HepG2 (cell line): ENCODE measurements around the gene F7.

Source experiments
- EZH2 ChIP-seq: conservative IDR thresholded peaks from 2 replicates; pipeline ENCODE4 v1.6.1; 2012; ENCODE audit warnings: mild to moderate bottlenecking, low read depth, low read length, moderate library complexity
- KDM5A ChIP-seq: fragments of 200-600 bp; sonication (generic); IDR thresholded peaks from 2 replicates; pipeline ENCODE4 v1.7.0; 2018; ENCODE audit warnings: antibody characterized with exemption, mild to moderate bottlenecking, low read length, borderline replicate concordance
- MAFF ChIP-seq: IDR thresholded peaks from 2 replicates; pipeline ENCODE4 v1.6.1; 2011; ENCODE audit warnings: low read depth, low read length, improper control_type of control experiment
- MZF1 ChIP-seq: sonication (generic); formaldehyde crosslinking; IDR thresholded peaks from 2 replicates; pipeline ENCODE4 v1.8.1; 2023; ENCODE audit warnings: mild to moderate bottlenecking, missing genetic modification reagents, borderline replicate concordance
- NCOR1 ChIP-seq: fragments of 200-600 bp; sonication (generic); IDR thresholded peaks from 2 replicates; pipeline ENCODE4 v1.7.0; 2017; ENCODE audit warnings: antibody characterized with exemption, low read length, borderline replicate concordance
- SMC3 ChIP-seq: IDR thresholded peaks from 2 replicates; pipeline ENCODE4 v1.6.1; 2011; ENCODE audit warnings: low read length, improper control_type of control experiment
- STAT5B ChIP-seq: sonication (generic); formaldehyde crosslinking; IDR thresholded peaks from 2 replicates; pipeline ENCODE4 v1.4.0; 2020; ENCODE audit warnings: missing genetic modification reagents
- WIZ ChIP-seq: sonication (generic); formaldehyde crosslinking; IDR thresholded peaks from 2 replicates; pipeline ENCODE4 v1.5.1; 2020; ENCODE audit warnings: mild to moderate bottlenecking, missing genetic modification reagents
- YY1 ChIP-seq: IDR thresholded peaks from 2 replicates; pipeline ENCODE4 v1.6.1; 2011; ENCODE audit warnings: low read length, low read depth, moderate library complexity, mild to moderate bottlenecking; ENCODE audit not compliant: insufficient read depth, insufficient replicate concordance
- ZIK1 ChIP-seq: sonication (generic); formaldehyde crosslinking; IDR thresholded peaks from 2 replicates; pipeline ENCODE4 v1.5.0; 2020; ENCODE audit warnings: mild to moderate bottlenecking, low read depth, missing genetic modification reagents, borderline replicate concordance
- ZNF34 ChIP-seq: sonication (generic); formaldehyde crosslinking; IDR thresholded peaks from 2 replicates; pipeline ENCODE4 v1.4.0; 2020; ENCODE audit warnings: mild to moderate bottlenecking, missing genetic modification reagents, borderline replicate concordance
- TF ChIP-seq, protein P1 (sequence below): IDR thresholded peaks from 2 replicates; pipeline ENCODE4 v1.6.1; 2018; ENCODE audit warnings: missing genetic modification reagents, mild to moderate bottlenecking, missing compliant biosample characterization
- TF ChIP-seq, protein P2 (sequence below): sonication (generic); formaldehyde crosslinking; IDR thresholded peaks from 2 replicates; pipeline ENCODE4 v1.5.1; 2020; ENCODE audit warnings: mild to moderate bottlenecking, missing genetic modification reagents, moderate library complexity
- TF ChIP-seq, protein P3 (sequence below): sonication (generic); formaldehyde crosslinking; IDR thresholded peaks from 2 replicates; pipeline ENCODE4 v1.4.0; 2020; ENCODE audit warnings: mild to moderate bottlenecking, missing genetic modification reagents

DNA sequence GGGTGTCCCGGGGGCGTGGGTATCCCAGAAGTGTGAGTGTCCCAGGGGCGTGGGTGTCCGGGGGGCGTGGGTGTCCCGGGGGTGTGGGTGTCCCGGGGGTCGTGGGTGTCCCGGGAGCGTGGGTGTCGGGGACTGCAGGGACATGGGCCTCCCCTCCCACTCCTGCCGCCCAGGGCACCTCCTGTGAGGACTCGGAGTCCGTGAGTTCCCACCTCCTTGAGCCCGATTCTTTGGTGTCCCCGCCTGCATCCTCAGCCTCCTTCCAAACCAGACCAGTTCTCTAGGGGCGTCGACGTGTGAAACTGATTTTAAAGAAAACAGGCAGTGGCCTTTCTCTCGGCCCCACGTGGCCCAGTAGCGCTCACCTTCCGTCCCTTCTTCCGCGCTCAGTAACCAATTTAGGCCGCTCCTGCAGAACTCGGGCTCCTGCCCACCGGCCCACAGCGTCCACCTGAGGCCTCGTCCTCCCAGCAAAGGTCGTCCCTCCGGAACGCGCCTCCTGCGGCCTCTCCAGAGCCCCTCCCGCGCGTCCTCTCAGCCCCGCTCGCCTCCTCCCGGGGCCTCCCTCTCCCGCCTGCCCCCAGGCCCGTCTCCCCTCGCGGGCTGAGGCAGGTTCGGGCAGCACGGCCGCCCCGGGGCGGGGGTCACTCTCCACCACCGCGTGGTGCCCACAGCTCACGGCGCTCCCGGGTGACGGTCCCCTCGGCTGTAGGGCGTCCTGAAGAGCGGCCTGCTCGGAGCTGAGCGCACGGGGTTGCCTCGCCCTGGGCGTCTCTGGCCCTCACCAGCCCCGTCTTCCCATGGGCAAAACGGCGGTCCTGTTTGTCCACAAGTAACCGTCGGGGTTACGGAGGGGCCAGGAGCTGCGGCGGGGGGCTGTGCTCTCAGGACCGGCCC, 3.8 kb downstream of the F7 start:
- TF ChIP-seq, protein P1, sequence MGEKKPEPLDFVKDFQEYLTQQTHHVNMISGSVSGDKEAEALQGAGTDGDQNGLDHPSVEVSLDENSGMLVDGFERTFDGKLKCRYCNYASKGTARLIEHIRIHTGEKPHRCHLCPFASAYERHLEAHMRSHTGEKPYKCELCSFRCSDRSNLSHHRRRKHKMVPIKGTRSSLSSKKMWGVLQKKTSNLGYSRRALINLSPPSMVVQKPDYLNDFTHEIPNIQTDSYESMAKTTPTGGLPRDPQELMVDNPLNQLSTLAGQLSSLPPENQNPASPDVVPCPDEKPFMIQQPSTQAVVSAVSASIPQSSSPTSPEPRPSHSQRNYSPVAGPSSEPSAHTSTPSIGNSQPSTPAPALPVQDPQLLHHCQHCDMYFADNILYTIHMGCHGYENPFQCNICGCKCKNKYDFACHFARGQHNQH (CRISPR knock-in tag) = no peak
- TF ChIP-seq YY1 (no peak), EZH2 (no peak), WIZ (CRISPR knock-in tag) (no peak), STAT5B (CRISPR knock-in tag) (no peak), ZIK1 (no peak), SMC3 (no peak), MZF1 (no peak), KDM5A (no peak), ZNF34 (CRISPR knock-in tag) (no peak), NCOR1 (no peak), MAFF (no peak)
- TF ChIP-seq, protein P2, sequence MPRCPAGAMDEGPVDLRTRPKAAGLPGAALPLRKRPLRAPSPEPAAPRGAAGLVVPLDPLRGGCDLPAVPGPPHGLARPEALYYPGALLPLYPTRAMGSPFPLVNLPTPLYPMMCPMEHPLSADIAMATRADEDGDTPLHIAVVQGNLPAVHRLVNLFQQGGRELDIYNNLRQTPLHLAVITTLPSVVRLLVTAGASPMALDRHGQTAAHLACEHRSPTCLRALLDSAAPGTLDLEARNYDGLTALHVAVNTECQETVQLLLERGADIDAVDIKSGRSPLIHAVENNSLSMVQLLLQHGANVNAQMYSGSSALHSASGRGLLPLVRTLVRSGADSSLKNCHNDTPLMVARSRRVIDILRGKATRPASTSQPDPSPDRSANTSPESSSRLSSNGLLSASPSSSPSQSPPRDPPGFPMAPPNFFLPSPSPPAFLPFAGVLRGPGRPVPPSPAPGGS (CRISPR knock-in tag) = no peak
- TF ChIP-seq, protein P3, sequence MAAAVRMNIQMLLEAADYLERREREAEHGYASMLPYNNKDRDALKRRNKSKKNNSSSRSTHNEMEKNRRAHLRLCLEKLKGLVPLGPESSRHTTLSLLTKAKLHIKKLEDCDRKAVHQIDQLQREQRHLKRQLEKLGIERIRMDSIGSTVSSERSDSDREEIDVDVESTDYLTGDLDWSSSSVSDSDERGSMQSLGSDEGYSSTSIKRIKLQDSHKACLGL (CRISPR knock-in tag) = no peak
